A549 (cell line): ENCODE measurements around the gene DFFB.

Source experiments
- CHD2 ChIP-seq: fragments of 150-350 bp; IDR thresholded peaks from 2 replicates; pipeline ENCODE4 v1.6.1; 2014; ENCODE audit warnings: low read length; ENCODE audit not compliant: partially characterized antibody
- POLR2A ChIP-seq: IDR thresholded peaks from 2 replicates; pipeline ENCODE4 v1.6.1; 2012; ENCODE audit warnings: mild to moderate bottlenecking, low read length
- TF ChIP-seq, protein P1 (sequence below): fragments of >200 bp; sonication (Bioruptor Twin); formaldehyde crosslinking; IDR thresholded peaks from 3 replicates; pipeline ENCODE4 v1.5.1; 2016

DNA sequence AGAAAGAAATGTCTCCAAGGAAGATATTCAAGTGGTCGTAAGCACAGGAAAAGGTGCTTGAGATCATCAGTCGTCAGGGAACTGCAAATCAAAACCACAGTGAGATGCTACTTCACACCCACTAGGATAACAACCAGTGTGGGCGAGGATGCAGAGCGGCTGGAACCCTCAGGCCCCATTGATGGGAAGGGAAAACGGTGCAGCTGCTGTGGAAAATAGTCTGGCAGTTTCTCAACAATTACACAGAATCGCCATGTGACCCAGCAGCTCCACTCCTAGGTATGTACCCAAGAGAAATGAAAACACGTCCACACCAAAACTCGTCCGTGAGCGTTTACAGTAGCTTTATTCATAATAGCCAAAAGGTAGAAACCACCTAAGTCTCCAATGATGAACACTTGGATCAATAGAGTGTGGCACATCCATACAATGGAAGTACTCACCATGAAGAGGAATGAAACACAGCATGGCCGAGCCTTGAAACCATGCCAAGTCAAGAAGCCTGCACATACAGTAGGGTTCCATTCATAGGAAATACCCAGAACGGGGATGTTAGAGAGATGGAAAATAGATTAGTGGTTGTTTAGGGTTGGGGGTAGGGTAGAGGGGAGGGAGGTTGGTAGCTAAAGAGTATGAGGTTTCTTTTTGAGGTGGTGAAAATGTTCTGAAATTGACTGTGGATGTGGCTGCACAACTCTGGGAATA, 6.1 kb downstream of the DFFB start:
- TF ChIP-seq POLR2A = no peak
- TF ChIP-seq, protein P1, sequence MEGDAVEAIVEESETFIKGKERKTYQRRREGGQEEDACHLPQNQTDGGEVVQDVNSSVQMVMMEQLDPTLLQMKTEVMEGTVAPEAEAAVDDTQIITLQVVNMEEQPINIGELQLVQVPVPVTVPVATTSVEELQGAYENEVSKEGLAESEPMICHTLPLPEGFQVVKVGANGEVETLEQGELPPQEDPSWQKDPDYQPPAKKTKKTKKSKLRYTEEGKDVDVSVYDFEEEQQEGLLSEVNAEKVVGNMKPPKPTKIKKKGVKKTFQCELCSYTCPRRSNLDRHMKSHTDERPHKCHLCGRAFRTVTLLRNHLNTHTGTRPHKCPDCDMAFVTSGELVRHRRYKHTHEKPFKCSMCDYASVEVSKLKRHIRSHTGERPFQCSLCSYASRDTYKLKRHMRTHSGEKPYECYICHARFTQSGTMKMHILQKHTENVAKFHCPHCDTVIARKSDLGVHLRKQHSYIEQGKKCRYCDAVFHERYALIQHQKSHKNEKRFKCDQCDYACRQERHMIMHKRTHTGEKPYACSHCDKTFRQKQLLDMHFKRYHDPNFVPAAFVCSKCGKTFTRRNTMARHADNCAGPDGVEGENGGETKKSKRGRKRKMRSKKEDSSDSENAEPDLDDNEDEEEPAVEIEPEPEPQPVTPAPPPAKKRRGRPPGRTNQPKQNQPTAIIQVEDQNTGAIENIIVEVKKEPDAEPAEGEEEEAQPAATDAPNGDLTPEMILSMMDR = no peak
- no peak for TF ChIP-seq CHD2
